Measurements from ENCODE around the gene LRP3. TPM values are rescaled to one million over a fixed set of nuclear protein-coding genes. Genes with fewer than 3 reads are reported as not detected.

Gene LRP3
- total RNA-seq, 1 experiment from 2014 or later, result 29.0 TPM

- Histone ChIP-seq H3K9ac (ENCODE audit: low read length) (no peak overlapping the region), H3K79me2 (ENCODE audit: insufficient read depth, low read length) (no peaks in the 10 kb centered on the region), H3K27me3 (ENCODE audit: insufficient read depth, low read length) (no peaks in the 10 kb centered on the region), H3K4me3 (replicated peaks in 1 of 2; ENCODE audit: low read depth in 1 of 2, low read length in 2 of 2) (no peak overlapping the region), H3K9me2 (ENCODE audit: insufficient read depth) (no peaks in the 10 kb centered on the region), H3K36me3 (ENCODE audit: control insufficient read depth in 1 of 2, insufficient read depth in 2 of 2, low read length in 2 of 2) (no peaks in the 10 kb centered on the region), H3K4me2 (ENCODE audit: low read length) (no peak overlapping the region), H3K27ac (ENCODE audit: low read depth, low read length) (no peak overlapping the region), H3K4me1 (ENCODE audit: control insufficient read depth in 1 of 2, insufficient read depth in 2 of 2, low read length in 2 of 2) (peaks cover 4 to 10% of the 10 kb centered on the region in 2 experiments; a peak in 3 of 4 replicates), H2AFZ (ENCODE audit: low read depth, low read length, poor library complexity, severe bottlenecking) (no peak overlapping the region), H4K20me1 (ENCODE audit: insufficient read depth) (no peaks in the 10 kb centered on the region), H3K9me3 (ENCODE audit: control insufficient read depth in 1 of 2, insufficient read depth in 1 of 2, low read depth in 1 of 2, low read length in 2 of 2) (no peaks in the 10 kb centered on the region)
- ChIA-PET CTCF (no interaction called here), POLR2A (no interaction called here), RAD21 (ENCODE audit: low non-redundant PET in 1 of 2, low total read pairs in 2 of 2, uncharacterized antibody in 2 of 2, unreplicated experiment in 2 of 2) (no interaction called here)
- intact Hi-C loops (cut with micrococcal nuclease), result no loop called here
- BruUV-seq (replicated peaks), result no TSS peak
- TF ChIP-seq EZH2 (IDR thresholded peaks at IDR 0.05) (no peak), ZFX (IDR thresholded peaks at IDR 0.05) (no peak), ZNF274 (IDR thresholded peaks at IDR 0.05; ENCODE audit: low read depth, low read length) (no peak), ZBTB33 (IDR thresholded peaks at IDR 0.05; ENCODE audit: extremely low read depth, insufficient replicate concordance, low read length) (no peak), CTCF (IDR thresholded peaks at IDR 0.05 in 2 of 3, conservative IDR thresholded peaks at IDR 0.05 in 1 of 3; ENCODE audit: borderline replicate concordance in 1 of 3, insufficient read depth in 1 of 3, low read depth in 2 of 3, low read length in 2 of 3) (no peak)
- no peak for ATAC-seq
- no peak for DNase-seq (ENCODE audit: low read depth, low spot score)
These were observed 30.6 kb upstream of the LRP3 start for GRCh38 chr19:33163481-33163880.

Measured in HCT116 (cell line).